Measurements from ENCODE around the gene VIP. TPM values are rescaled to one million over a fixed set of nuclear protein-coding genes. Genes with fewer than 3 reads are reported as not detected.

VIP gene
- total and polyA plus RNA-seq, 2 of the 8 experiments (the other 6 are each of a cell fraction or from before 2014, with no cell fraction given) = not detected

- peak overlapping the region; percentile 58; the same call in 1 of the 2 replicates for H2AFZ ChIP-seq (ENCODE audit: low read length)
- H3K14ac ChIP-seq (ENCODE audit: insufficient read length) = no peak overlapping the region
- TF ChIP-seq RAD21 (IDR thresholded peaks at IDR 0.05 in 1 of 2, conservative IDR thresholded peaks at IDR 0.05 in 1 of 2; ENCODE audit: low read depth in 2 of 2, low read length in 2 of 2) (peak; percentile 50 to 57), YY1 (IDR thresholded peaks at IDR 0.05; ENCODE audit: low read depth, low read length) (peak; percentile 43; the same call in 1 of the 2 replicates), MAX (IDR thresholded peaks at IDR 0.05) (no peak), CTCF (IDR thresholded peaks at IDR 0.05; ENCODE audit: control extremely low read depth in 1 of 3, insufficient read depth in 1 of 3, low read depth in 1 of 3, low read length in 3 of 3) (peak; percentile 40 to 55 (median 55); a peak in 3 of 4 replicates), EZH2 (IDR thresholded peaks at IDR 0.05; ENCODE audit: low read depth, low read length, severe bottlenecking) (no peak)
- FAIRE-seq (no peak), DNase-seq (ENCODE audit: low read depth in 1 of 2, low spot score in 2 of 2) (no peak)
- no peak overlapping the region for H2BK20ac ChIP-seq (ENCODE audit: low read length)
- peak overlapping the region; percentile 43 for H2BK120ac ChIP-seq (replicated peaks; ENCODE audit: low read depth, low read length)
- WGBS, 2 experiments (ENCODE audit: extremely low coverage in 1 of 2, insufficient coverage in 1 of 2, insufficient read length in 1 of 2, insufficient replicate concordance in 2 of 2, low coverage in 1 of 2, low lambda C conversion rate in 2 of 2, missing lambda C conversion rate in 1 of 2) = 82% methylated on average over 3 of the region's 3 CpGs; no CpG with 5 or more reads in 1 of the 2 experiments
- no peak overlapping the region for H3K18ac ChIP-seq (ENCODE audit: extremely low read depth, low read length)
- ChIA-PET CTCF (ENCODE audit: partially characterized antibody) (interaction anchor here (0.7 to 4.0 kb wide), 13 partner anchors 18 to 1261 kb away, joined by 3 to 34 read pairs (median 3); partner anchors contain the start of gene VIP), POLR2A (ENCODE audit: partially characterized antibody) (no interaction called here)
- H4K5ac ChIP-seq (ENCODE audit: insufficient read length, low read depth, low read length) = no peak overlapping the region
- no peaks in the 10 kb centered on the region for H3K36me3 ChIP-seq (ENCODE audit: control insufficient read depth in 2 of 4, insufficient read depth in 4 of 4, low read length in 3 of 4)
- H2BK15ac ChIP-seq (ENCODE audit: low read length) = no peak overlapping the region
- no peak overlapping the region for H3K27ac ChIP-seq (ENCODE audit: low read depth, low read length)
- H3K79me1 ChIP-seq (ENCODE audit: low read depth, low read length) = no peaks in the 10 kb centered on the region
- no peak overlapping the region for H3K4ac ChIP-seq (replicated peaks; ENCODE audit: insufficient read length, low read depth, low read length)
- H3K4me3 ChIP-seq (ENCODE audit: extremely low read depth in 1 of 4, insufficient read depth in 2 of 4, low read depth in 3 of 4, low read length in 4 of 4) = no peak overlapping the region
- no peak overlapping the region for H2BK12ac ChIP-seq (ENCODE audit: low read depth, low read length)
- H3K23ac ChIP-seq (ENCODE audit: insufficient read length) = no peak overlapping the region
- H3K27me3 ChIP-seq (replicated peaks in 1 of 4; ENCODE audit: control insufficient read depth in 3 of 4, extremely low read depth in 1 of 4, insufficient read depth in 3 of 4, low read length in 3 of 4) = no peaks in the 10 kb centered on the region
- no peak overlapping the region for H2AK5ac ChIP-seq (ENCODE audit: low read depth, low read length)
- no peaks in the 10 kb centered on the region for H4K20me1 ChIP-seq (replicated peaks in 1 of 2; ENCODE audit: control insufficient read depth in 1 of 2, insufficient read depth in 2 of 2, low read length in 2 of 2)
- H3K56ac ChIP-seq (replicated peaks; ENCODE audit: insufficient read length, low read depth, low read length) = no peak overlapping the region
- no peaks in the 10 kb centered on the region for H3K23me2 ChIP-seq (ENCODE audit: low read depth, low read length)
- no peak overlapping the region for H3K4me2 ChIP-seq (ENCODE audit: insufficient read depth in 1 of 2, low read depth in 2 of 2, low read length in 2 of 2)
- no peaks in the 10 kb centered on the region for H3K79me2 ChIP-seq (ENCODE audit: control insufficient read depth in 1 of 2, insufficient read depth in 2 of 2, low read length in 2 of 2)
- no peak overlapping the region for H4K91ac ChIP-seq (replicated peaks; ENCODE audit: insufficient read length, low read length)
- no peak overlapping the region for H2BK5ac ChIP-seq (ENCODE audit: low read depth, low read length)
- H4K8ac ChIP-seq (ENCODE audit: extremely low read depth, insufficient read depth, low read length) = no peak overlapping the region
- H3K9ac ChIP-seq (replicated peaks in 1 of 4; ENCODE audit: extremely low read depth in 1 of 4, low read depth in 3 of 4, low read length in 3 of 4) = no peak overlapping the region
- no peaks in the 10 kb centered on the region for H3K4me1 ChIP-seq (replicated peaks in 1 of 4; ENCODE audit: control insufficient read depth in 3 of 4, insufficient read depth in 4 of 4, low read length in 3 of 4)
- peaks cover 0 to under 1% of the 10 kb centered on the region in 2 experiments; a peak in 1 of 4 replicates for H3K9me3 ChIP-seq (ENCODE audit: insufficient read depth in 2 of 2, low read depth in 1 of 2, low read length in 1 of 2)
Observed at GRCh38 chr6:152727507-152727906, 23.1 kb upstream of the VIP start.
